Endothelial cell of umbilical vein (primary cell): Measurements from ENCODE around the gene PTPN13.

ENCODE experiments used
- POLR2A ChIP-seq: IDR thresholded peaks from 2 replicates; pipeline ENCODE4 v1.6.1; 2012; ENCODE audit warnings: low read depth, mild to moderate bottlenecking, control low read depth, low read length
- TF ChIP-seq, protein P1 (sequence below), 2 donors: IDR thresholded peaks; 1 replicate in 1 of 2; 2 replicates in 1 of 2; pipeline ENCODE4 v1.5.1; 2011; ENCODE audit warnings: low read length in 2 of 2, mild to moderate bottlenecking in 2 of 2, moderate library complexity in 2 of 2, control low read depth in 1 of 2, inconsistent platforms in 1 of 2, low read depth in 1 of 2; ENCODE audit not compliant: insufficient read depth in 1 of 2; ENCODE audit errors: extremely low read depth in 1 of 2
- TF ChIP-seq, protein P2 (sequence below): IDR thresholded peaks from 2 replicates; pipeline ENCODE4 v1.6.1; 2011; ENCODE audit not compliant: insufficient read depth, insufficient read length

DNA sequence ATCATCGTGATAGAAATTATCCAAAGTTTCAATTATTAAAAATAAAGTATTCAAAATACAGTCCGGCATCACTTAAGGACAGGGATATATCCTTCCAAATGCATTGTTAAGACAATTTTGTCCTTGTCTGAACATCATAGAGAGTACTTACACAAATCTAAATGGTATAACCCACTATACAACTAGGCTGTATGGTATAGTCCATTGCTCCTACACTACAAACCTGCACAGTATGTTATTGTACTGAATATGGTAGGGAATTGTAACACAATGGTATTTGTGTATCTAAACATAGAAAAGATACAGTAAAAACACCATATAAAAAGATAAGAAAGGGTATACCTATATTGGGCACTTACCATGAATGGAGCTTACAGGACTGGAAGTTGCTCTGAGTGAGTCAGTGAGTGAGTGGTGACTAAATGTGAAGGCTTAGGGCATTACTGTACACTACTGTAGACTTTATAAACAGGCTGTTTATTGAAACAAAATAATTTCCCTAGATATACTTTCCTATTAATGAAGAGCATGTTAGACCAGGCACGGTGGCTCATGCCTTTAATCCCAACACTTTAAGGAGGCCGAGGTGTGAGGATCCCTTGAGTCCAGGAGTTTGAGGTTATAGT lies 44.8 kb upstream of the PTPN13 start:
- TF ChIP-seq, protein P1, sequence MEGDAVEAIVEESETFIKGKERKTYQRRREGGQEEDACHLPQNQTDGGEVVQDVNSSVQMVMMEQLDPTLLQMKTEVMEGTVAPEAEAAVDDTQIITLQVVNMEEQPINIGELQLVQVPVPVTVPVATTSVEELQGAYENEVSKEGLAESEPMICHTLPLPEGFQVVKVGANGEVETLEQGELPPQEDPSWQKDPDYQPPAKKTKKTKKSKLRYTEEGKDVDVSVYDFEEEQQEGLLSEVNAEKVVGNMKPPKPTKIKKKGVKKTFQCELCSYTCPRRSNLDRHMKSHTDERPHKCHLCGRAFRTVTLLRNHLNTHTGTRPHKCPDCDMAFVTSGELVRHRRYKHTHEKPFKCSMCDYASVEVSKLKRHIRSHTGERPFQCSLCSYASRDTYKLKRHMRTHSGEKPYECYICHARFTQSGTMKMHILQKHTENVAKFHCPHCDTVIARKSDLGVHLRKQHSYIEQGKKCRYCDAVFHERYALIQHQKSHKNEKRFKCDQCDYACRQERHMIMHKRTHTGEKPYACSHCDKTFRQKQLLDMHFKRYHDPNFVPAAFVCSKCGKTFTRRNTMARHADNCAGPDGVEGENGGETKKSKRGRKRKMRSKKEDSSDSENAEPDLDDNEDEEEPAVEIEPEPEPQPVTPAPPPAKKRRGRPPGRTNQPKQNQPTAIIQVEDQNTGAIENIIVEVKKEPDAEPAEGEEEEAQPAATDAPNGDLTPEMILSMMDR (IDR thresholded peaks at IDR 0.05; ENCODE audit: extremely low read depth in 1 of 2, insufficient read depth in 1 of 2, low read depth in 1 of 2, low read length in 2 of 2): no peak
- no peak for TF ChIP-seq POLR2A
- TF ChIP-seq, protein P2, sequence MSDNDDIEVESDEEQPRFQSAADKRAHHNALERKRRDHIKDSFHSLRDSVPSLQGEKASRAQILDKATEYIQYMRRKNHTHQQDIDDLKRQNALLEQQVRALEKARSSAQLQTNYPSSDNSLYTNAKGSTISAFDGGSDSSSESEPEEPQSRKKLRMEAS: no peak
